ENCODE data around the gene PLBD1.

Gene PLBD1

DNA sequence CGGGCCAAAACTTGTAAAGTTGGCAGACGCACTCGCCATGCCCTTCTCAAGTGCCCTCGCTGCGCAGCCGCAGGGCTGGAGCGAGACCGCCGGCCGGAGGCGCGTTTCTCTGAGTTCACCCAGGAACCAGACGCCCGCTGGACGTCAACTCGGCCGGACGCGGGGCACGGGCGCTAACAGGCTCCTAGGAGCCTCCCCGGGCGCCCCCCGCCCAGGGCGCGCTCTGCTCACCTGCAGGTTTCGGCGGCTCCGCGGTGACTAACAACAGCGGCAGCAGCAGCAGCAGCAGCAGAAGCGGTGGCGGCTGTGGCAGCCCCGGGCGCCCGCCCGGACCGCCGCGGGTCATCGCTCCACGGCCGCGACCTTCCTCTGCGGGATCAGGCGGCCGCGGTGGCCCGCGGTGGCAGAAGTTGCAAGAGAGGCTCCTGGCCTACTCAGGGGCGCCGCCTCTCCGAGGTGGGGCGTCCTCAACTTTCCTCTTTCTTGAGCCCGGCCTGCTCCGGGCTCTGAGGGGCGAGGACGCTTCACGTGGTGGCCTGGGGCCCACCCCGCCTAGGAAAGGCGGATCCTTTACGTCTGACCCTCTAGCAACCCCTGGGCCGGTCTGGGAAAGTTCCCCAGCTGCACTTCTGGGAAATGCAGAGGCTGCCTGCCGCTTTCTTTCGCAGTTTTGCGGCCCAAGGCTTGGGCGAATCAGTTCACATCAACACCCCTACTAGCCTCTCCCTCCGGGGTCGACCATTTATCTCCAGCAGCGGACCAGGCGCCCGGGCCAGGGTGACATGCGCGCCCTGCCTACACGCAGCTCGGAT lies at the start of gene PLBD1:
PLBD1 (minus strand) TSS at position 533 of the 812 bp plus-strand sequence; CDS start at position 346, 187 bp downstream.
- DNase-seq = no peak

- no peak for DNase-seq
Measured at GRCh38 chr12:14614704-14615121, 47.0 kb upstream of the PLBD1 start.

DNA sequence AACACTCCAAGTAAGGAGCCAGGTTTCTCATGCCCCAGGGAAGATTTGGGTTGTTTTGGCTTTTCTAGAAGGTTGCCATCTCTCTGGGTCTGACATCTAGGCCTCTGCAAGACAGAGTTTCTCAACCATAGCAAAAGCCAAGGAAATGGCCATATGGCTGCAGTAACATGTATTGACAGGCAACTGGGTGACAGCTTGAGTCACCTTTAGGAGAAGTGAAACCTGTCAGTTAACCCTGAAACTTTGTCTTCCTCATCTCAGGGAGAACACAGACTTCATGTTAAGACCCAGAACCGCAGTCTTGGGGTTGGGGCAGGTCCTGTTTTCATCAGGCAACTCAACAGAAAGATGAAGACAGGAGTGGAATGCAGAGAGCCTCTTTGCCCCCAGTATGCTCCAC lies 46.0 kb upstream of the PLBD1 start:
- no peak for DNase-seq

GRCh38 chr12:14612898-14613445 lies 45.3 kb upstream of the PLBD1 start:
- DNase-seq = no peak

GRCh38 chr12:14612250-14612649 lies 44.6 kb upstream of the PLBD1 start:
- DNase-seq = no peak

GRCh38 chr12:14611640-14612203 lies 44.0 kb upstream of the PLBD1 start:
- no peak for DNase-seq

- DNase-seq = no peak
Measured at GRCh38 chr12:14607568-14607967, 39.9 kb upstream of the PLBD1 start.

DNA sequence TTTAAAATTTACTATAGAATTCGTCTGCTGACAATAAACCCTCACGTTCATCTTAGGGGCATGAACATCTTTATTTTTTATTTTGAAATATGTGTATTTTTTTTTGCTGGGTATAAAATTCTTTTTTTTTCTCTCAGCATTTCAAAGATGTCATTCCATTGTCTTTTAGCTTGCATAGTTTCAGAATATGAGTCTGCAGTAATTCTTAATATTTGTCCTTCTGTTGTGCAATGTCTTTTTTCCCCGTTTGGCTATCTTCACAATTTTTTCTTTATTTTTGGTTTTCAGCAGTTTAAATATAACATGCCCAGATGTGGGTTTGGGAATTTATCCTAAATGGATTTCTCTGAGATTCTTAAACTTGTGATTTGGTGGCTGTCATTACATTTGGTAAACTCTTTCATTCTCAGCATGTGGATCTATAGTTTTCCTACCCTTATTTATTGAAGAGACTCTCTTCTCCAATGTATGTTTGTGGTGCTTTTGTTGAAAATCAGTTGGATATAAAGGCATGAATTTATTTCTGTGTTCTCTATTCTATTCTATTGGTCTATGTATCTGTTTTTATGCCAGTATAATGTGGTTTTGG lies 37.8 kb upstream of the PLBD1 start:
- no peak for DNase-seq

DNA sequence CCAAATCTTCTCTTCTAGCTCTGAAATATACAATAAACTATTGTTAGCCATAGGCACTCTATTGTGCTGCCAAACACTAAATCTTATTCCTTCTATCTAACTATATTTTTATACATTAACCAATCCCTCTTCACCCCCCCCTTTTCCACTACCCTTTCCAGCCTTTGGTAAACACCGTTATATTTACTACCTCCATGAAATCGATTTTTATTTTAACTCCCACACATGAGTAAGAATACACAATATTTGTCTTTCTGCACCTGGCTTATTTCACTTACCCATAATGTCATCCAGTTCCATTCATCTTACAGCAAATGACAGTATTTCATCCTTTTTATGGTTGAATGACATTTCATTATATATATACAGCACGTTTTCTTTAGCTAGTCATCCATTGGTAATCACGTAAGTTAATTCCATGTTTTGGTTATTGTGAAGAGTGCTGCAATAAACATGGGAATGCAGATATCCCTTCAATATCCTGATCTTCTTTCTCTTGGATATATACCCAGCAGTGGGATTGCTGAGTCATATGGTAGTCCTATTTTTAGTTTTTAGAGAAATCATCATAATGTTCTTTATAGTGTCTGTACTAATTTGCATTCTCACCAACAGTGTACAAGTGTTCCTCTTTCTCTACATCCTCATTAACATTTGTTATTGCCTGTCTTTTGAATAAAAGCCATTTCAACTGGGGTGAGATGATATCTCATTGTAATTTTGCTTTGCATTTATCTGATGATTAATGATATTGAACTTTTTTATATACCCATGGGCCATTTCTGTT lies 34.2 kb upstream of the PLBD1 start:
- DNase-seq = no peak

- no peak for DNase-seq
Measured at GRCh38 chr12:14597480-14597879, 29.8 kb upstream of the PLBD1 start.

GRCh38 chr12:14591719-14592118 lies 24.0 kb upstream of the PLBD1 start:
- no peak for DNase-seq

DNA sequence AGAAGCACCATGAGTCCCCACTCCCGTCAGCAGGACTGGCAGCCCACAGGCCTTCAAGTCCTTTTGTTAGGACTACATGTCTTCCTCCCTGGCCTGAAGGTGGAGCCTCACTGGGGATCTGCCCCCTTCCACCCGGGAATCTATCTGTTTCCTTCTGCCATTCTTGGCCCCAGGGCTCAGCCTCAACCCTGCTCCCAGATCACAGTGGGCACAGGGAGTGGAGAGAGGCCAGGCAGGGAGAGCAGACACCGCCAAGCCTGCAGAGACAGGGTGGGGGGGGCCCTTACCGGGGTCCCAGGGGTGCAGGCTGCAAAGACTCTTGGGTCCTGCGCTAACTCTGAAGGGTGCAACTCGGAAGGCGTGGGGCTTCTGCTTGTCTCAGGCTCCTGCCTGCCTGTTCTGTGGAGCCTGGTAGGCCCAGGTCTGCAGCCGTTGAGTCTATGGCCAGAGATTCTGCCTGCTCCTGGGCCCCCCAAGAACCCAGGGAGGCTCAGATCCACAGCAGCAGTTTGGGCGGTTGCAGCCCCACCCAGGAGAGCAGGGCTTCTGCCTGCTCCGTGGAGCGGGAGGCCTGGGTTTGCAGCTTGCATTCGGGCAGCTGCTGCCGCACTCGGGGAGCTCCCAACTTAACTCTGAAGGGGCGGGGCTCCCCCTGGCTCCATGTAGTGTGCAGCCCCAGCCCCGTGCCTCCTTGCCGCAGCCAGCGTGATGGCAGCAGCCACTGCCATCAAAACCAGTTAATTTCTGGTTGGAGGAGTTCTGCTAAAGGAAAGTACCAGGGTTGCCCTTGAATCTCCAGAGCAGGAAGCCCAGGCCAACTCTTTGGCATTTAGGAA lies 21.7 kb upstream of the PLBD1 start:
- no peak for DNase-seq

DNA sequence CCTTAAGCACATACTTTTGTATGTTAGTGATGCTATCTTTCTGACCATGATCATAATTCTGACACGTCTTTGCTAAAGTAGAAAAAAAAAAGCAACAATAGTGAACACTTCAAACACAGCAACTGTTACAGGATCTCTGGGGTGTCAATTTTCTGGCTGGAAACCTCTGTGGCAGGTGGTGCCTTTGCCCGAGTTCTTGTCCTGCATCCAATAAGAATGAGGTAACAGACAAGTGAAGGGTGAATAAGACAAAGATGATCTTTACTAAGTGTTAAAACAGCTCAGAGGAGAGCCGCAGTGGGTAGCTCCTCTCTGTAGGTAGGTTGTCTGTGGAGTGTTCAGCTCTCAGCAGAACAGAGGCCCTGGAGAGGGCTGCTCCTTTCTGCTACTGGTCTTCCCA lies 20.9 kb upstream of the PLBD1 start:
- no peak for DNase-seq

GRCh38 chr12:14578646-14579045 lies 11.0 kb upstream of the PLBD1 start:
- DNase-seq = no peak

- DNase-seq = no peak
Measured at GRCh38 chr12:14577344-14577743, 9.7 kb upstream of the PLBD1 start.

DNA sequence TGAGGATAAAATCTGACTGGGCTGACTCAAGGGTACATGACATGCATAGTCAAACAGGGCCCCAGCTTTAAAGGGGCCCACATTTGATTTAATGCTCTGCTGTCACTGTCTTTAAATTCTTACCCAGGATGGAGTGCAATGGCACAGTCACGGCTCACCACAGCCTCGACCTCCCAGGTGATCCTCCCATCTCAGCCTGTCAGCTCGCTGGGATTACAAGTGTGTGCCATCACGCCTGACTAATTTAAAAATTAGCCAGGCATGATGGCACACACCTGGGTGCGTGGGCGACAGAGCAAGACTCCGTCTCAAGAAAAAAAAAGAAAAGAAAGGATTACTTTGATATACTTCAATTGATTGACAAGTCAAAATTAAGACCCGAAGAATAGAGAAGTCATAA lies 9.2 kb upstream of the PLBD1 start:
- DNase-seq = no peak

- no peak for DNase-seq
Measured at GRCh38 chr12:14575585-14575984, 7.9 kb upstream of the PLBD1 start.

- DNase-seq = no peak
Measured at GRCh38 chr12:14573118-14573517, 5.4 kb upstream of the PLBD1 start.

DNA sequence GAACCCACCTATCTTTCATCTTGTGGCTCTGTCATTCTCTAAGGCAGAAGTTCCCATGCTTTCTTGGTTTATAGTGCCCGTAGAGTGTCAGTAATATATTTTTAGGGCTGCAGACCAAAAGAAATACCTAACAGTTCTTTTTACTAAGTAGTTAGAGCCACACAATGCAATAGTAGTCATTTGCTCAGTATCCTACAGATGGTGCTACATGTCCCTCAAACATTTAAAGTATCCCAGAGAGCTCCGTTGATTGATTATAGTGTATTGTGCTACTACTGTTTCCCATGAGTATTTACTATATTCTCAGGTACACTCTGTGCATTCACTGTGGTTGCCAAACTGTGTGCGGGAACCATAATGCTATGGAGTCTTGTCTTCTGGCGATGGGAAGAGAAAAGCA lies 4.7 kb upstream of the PLBD1 start:
- no peak for DNase-seq

GRCh38 chr12:14571779-14572178 lies 4.1 kb upstream of the PLBD1 start:
- DNase-seq = no peak

DNA sequence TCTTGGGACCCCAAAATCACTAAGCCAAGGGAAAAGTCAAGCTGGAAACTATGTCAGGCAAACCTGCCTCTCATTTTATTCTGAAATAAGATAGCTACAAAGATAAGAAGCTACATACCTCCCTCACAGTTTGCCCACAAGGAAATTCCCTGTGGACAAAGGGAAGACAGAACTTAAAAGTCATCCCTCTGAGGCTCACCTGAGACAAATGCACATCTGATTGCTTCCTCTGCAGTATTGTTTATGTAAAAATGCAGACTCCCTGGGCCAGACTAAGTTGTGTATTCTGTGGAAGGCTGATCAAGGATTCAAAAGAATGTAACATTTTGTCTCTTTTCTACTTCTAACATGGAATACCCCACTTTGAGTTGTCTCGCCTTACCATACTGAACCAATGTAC lies 2.5 kb upstream of the PLBD1 start:
- no peak for DNase-seq

DNA sequence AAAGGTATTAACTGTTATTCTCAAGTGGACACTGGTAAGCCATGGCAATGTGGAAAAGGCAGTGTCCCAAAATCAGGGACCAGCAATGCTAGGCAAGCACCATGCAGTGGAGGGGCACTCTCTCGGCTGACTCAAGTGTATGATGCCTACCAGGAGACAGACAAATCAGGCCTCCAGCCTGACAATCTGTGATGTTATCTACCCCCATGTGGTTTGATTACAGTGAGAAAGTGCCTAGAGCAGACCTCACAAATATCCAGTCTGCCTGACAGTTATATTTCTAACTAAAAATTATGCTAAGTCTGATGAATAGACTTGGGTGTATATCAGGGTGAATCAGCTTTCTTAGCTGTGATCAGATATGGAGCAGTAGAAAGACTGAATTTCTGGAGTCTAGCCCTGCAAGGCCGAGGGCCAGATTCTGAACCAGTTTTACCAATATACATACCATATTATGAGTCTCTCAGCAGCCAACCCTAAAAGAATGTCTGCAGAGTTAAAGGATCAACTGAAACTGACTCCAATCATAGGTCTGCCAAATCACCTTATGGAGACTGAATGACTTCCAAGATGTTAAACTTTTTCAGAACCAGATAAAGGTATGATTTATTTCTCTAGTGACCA lies 3.2 kb downstream of the PLBD1 start:
- no peak for DNase-seq
